Astrocyte of the hippocampus (primary cell): ENCODE results near the gene NUP35.
"Not testable (repeated sequence)": the region's sequence is repeated elsewhere in the genome, so short reads cannot be mapped to it uniquely, and the experiment has no call there.

Experiments used
- DNase-seq: peaks from one replicate; pipeline ENCODE4 v3.0.0; 2011; ENCODE audit warnings: low read depth, low spot score

NUP35 gene

DNA sequence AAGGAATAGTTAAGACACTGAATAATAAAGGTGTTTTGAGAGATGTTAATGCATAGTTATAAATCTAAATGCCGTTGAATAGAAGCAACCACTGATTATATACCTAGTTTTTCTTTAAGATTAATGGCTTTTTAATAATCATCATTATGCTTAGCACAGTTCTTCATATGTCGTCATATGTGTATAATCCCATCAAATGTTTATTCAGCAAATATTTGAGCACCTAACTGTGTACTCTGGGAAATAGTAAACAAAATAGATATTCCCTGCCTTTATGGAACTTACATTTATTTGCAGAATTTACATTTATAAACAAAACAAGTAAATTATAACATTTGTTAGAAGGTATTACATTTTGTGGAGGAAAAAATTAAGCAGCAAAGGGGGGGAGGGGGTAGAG is 9.8 kb downstream of the NUP35 start:
- no peak for DNase-seq

DNA sequence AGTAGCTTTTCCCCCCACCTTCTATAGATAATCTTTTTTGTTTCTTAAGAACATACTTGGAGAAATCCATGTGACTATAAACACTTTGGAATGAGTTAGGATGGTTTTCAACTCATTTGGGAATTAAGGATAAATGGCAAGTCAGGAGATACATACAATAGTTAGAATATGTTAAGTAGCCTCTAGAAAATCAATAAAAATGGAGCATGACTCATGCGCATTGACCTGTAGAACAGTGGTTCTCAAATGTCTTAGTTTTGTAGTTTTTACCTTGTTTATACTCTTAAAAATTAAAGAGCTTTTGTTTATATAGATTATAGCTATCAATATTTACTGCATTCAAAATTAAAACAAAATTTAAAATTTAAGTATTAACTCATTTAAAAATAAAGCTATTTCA is 24.7 kb downstream of the NUP35 start:
- no peak for DNase-seq

DNA sequence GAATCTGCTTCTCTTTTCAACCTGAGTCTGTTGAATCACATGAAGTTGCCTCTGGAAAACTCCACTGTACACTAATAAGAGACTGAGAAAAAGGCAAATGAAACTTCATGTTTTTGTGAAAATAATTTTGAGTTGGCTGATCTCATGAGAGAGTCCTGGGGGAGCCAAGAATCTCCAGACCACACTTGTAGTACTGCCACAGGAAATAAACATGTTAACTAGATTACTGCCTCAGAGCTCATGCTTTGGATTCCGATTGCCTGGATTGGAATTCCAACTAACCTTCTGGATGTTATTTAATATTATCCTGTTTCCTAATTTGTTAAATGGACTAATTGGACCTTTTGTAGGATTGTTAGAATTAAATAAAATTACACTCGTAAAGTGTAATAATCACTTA is 25.2 kb downstream of the NUP35 start:
- DNase-seq: peak; percentile 80

DNA sequence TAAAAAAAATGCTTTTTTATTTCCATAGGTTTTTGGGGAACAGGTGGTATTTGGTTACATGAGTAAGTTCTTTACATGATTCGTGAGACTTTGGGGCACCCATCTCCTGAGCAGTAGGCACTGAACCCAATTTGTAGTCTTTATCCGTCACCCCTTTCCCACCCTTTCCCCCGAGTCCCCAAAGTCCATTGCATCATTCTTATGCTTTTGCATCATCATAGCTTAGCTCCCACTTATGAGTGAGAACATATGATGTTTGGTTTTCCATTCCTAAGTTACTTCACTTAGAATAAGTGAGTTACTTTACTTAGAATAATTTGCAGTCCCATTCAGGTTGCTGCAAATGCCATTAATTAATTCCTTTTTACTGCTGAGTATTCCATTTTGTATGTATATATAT is 28.0 kb downstream of the NUP35 start:
- DNase-seq: not testable (repeated sequence)

DNA sequence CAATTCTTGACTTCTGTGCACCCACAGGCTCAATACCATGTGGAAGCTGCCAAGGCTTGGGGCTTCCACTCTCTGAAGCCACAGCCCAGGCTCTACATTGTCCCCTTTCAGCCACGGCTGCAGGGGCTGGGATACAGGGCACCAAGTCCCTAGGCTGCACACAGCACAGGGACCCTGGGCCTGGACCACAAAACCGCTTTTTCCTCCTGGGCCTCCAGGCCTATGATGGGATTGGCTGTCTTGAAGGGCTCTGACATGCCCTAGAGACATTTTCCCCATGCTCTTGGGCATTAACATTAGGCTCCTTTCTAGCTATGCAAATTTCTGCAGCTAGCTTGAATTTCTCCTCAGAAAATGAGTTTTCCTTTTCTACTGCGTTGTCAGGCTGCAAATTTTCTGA is 29.7 kb downstream of the NUP35 start:
- DNase-seq: no peak

DNA sequence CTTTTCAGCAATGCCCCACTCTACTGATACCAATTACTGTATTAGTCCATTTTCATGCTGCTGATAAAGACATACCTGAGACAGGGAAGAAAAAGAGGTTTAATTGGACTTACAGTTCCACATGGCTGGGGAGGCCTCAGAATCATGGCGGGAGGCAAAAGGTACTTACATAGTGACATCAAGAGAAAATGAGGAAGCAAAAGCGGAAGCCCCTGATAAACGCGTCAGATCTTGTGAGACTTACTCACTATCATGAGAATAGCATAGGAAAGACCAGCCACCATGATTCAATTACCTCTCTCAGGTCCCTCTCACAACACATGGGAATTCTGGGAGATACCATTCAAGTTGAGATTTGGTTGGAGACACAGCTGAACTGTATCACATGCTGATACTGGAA is 30.5 kb downstream of the NUP35 start:
- DNase-seq: not testable (repeated sequence)

DNA sequence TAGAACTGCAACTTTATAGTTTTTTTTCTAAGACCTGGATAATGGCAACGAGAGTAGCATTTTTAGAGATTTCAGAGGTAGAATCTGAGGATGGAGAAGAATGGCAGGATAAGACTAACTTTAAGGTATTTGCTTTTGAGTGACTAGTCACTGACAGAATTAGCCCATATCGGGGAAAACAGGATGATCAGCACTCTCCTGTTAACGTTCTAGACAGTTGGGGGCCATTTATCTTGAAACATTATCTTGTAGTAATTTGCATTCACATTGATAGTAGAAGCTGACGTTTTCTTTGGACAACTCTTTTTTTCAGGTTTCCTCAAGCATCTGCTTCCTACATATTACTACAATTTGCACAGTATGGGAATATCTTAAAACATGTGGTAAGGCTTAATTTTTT is 32.9 kb downstream of the NUP35 start:
- no peak for DNase-seq

DNA sequence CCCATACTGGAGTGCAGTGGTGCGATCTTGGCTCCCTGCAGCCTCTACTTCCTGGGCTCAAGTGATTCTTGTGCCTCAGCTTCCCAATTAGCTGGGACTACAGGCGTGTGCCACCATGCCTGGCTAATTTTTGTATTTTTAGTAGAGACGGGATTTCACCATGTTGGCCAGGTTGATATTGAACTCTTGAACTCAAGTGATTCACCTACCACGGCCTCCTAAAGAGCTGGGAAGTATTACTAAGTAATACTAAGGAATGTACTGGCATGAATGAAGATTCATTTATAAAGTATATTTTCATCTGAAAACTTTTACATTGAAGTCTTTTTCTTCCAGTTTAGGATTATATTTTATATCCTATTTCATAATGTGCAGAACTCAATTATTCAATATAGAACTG is 38.1 kb downstream of the NUP35 start:
- DNase-seq: peak; percentile 54

DNA sequence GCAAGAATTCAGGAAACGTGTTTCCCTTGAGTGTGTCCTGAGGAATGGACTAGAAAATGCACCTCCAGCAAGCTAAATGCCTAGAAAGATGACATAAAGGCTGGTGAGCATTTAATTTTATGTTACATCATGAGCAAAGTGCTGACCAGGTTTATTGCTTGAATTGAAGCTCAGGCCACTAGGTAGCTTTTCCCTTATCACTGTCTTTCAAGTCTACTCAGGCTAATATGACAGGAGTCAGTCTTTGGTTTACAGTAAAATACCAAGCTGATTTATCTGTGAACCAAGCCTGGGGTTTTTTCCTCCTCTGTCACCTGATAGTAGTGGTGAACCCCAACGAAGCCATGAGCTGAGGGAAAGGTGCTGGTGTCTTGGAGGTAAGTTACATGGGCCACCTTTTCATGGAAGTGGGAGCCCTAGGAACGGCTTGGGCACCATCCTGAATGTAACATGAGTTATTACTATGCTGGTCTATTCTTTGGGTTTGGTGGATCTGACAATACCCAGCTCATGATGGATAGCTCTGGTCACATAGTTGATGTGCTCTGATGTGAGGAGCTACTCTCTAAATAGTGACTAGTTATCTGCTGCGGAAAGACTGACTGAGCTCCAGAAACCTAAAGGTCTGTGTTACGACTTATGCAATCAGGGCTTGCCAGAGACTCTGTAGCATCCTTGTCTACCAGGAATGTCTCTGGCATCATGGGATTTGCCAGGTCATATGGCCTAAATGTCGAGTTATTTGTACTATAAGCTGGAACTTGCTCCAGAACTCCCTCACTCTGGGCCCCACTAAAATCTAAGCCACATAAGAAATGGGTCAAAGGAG is 39.8 kb downstream of the NUP35 start:
- DNase-seq: peak; percentile 11

DNA sequence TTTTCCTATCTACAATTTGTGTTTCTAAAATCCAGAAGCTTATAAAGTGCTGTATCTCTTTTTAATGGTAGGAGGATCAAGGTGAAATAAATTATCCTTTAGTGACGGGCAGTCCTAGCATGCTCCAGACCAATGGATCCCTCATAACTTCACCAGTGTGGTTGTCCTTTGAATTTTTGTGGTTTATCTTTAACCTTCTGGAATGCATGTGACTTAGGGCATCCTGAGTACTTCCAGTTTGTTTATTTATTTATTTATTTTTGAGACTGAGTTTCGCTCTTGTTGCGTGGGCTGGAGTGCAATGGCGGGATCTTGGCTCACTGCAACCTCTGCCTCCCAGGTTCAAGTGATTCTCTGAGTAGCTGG is 40.4 kb downstream of the NUP35 start:
- peak; percentile 56 for DNase-seq

DNA sequence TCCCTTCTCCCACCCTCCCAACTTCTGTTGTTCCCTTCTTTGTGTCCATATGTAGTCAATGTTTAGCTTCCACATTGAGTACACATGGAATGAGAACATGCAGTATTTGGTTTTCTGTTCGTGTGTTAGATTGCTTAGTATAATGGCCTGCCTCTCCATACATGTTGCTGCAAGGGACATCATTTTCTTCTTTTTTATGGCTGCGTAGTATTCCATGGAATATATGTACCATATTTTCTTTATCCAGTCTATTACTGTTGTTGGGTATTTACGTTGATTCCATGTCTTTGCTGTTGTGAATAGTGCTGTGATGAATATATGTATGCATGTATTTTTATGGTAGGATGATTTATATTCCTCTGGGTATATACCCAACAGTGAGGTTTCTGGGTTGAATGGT is 42.0 kb downstream of the NUP35 start:
- no peak for DNase-seq

DNA sequence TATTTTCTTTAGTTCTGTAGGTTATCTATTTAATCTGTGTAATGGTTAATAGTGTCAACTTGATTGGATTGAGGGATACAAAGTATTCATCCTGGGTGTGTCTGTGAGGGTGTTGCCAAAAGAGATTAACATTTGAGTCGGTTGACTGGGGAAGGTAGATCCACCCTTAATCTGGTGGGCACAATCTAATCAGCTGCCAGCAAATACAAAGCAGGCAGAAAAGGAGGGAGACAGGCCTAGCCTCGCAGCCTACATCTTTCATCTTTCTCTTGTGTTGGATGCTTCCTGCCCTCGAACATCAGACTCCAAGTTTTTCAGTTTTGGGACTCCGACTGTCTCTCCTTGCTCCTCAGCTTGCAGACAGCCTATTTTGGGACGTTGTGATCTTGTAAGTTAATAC is 42.7 kb downstream of the NUP35 start:
- not testable (repeated sequence) for DNase-seq

DNA sequence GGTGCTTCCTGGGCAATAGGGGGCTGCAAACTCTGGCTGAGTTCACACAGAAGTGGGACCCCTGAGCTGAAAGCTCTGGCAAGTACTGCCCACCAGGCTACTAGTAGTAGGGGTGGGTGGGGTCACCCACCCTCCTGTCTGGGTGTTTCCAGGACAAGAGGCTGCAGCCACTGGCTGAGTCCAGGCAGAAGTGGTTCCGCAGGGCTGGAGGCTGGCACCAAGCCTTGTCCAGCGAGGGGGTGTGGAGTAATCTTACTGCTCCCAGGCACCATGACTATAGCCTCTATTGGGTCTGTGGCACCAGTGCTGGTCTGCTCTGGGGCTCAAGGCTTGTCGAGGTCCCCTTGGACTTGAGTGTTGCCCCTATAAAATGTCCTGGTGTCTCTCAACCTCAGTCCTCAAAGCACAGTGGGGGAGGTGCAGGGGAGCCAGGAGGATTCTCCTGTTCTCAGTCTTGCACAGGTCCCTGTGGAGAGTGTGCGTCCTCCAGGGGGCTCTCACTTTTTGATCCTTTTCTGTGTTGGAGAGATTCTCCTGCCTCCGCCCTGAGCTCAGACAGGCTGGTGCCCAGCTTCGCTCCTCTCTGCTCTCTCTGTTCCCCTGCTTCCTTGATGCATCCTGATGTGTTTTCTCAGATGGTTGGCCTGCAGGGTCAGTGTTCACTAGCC is 48.1 kb downstream of the NUP35 start:
- DNase-seq: no peak

DNA sequence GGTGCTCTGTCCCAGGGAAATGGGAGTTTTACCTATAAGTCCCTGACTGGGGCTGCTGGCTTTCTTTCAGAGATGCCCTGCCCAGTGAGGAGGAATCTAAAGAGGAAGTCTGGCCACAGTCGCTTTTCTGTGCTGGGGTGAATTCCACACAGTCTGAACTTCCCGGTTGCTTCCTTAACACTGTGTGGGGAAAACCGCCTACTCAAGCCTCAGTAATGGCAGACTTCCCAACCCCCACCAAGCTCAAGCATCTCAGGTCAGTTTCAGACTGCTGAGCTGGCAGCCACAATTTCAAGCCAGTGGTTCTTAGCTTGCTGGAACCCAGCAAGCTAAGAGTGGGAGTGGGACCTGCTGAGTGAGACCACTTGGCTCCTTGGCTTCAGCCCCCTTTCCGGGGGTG is 54.9 kb downstream of the NUP35 start:
- DNase-seq: peak; percentile 55

DNA sequence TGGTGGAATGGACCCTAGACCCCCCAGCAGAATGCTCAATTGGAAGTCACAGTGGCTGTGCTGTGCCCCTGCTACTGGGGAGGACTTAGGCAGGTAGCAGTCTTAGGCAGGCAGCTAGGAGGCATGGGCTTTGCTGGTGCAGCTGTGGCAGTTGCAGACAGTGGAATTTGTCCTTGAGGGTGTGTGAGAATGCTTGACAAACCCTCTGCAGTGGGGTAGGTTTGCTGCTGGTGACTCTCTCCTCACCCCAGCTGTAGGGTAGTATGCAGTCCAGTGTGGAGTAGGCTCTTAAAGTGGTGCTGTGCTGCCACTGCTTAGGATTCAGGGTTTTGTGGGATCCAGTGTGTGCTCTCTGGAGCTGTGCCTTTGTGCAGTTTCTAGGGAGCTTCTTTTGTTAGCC is 61.3 kb downstream of the NUP35 start:
- no peak for DNase-seq

DNA sequence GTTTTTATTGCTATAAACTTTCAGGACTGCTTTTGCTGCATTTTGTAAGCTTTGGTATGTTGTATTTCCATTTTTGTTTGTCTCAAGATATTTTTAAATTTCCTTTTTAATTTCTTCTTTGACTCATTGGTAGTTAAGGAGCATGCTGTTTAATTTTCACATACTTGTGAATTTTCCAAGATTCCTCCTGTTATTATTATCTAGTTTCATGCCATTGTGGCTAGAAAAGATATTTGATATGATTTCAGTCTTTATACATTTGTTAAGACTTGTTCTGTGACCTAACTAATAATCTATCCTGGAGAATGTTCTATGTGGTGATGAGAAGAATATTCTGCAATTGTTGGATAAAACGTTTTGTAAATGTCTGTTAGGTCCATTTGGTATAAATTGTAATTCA is 62.1 kb downstream of the NUP35 start:
- DNase-seq: no peak

DNA sequence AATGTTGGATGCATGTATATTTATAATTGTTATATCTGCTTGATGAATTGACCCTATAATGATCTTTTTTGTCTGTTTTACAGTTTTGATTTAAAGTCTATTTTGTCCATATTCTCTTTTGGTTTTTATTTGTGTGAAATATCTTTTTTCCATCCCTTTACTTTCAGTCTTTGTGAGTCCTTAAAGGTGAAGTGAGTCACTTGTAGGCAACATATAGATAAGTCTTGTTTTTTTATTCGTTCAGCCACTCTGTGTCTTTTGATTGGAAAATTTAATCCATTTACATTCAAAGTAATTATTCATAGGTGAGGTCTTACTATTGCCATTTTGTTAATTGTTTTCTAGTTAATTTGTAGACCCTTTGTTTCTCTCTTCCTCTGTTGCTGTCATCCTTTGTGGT is 62.5 kb downstream of the NUP35 start:
- DNase-seq: no peak

DNA sequence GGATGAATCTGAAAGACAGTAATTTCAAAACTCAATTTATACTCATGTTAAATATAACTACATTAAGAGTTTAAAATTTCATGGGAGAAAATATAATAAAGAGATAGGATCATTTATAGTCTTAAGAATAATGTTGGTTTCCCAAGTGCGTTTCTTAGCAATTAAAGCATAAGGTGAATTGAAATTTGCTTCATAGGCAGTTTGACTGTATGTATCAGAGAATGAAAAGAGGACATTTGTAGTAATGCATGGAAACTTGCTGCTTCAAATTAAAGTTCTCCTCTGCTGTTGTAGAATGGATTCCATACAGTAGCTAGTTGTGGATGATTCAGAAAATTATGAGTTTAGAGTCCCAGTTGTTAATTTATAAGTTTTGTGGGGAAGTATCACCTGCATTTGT is 68.1 kb downstream of the NUP35 start:
- no peak for DNase-seq

DNA sequence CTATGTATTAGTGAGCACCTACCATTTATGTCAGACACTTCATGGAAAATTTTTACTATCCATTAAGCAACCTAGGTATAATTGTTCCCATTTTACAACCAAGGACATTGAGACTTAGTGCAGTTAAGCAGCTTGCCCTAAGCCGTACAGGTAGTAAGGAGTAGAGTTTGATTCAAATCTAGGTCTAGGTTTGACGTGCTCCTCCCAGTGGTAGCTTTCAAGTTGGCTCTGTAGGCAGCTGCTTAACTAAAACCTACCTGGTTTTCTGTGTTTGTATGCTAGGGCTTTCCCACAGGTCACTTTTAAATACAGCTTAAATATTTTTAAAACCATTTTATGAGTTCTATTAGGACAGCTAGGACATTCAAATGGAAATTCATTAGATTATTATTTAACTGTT is 69.7 kb downstream of the NUP35 start:
- DNase-seq: no peak

DNA sequence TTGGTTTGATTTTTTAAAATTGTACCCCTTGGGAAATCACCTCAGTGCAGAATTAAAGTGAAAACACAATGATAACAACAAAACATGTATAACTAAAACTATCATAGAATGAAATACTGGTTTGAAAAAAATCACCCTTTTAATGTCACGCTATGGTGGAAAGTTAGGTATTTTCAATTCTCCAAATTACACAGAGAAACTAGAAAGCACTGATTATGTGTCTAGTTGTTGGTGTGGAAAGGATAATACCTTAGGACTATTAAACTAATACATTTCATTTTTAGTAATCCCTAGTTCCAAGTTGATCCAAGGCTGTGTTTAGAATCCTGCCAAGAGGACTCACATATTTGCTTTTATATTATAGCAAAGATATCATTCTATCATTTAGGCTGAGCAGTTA is 71.2 kb downstream of the NUP35 start:
- DNase-seq: no peak

DNA sequence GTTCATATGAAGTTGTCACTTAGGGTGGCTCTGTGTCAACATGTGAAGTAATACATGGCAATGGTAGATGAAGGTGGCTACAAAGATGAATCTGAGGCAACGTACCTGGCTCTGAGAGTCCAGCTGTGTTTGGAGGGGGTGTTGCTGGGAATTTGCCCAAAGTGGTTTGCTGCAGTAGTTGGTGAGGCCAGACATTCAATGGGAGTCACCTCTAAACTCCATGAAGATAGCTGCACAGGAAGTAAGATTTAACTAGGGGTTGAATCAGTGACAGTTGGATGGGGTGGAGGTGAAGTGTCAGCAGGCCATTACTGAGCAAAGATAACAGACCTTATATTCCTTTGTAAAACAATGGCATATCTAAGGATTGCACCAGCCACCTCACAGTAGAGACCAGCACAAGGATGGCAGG is 71.8 kb downstream of the NUP35 start:
- no peak for DNase-seq

DNA sequence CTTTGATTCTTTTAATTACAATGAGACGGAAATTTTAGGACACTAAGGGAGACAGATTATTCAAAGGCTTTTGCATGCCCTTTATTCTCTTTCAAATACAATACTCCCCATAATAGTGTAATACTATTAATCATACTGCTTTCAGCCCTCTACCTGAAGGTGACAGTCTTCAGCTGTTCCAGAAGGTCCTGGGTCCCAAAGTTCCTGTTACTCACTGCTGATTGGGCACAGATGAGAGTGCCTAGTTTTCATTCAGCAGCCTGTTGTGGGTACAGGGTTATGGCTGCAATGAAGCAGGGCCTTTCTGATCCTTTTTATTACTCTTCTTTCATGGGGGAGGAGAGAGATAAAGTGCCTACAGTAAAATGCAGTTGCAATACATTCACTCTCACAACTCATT is 80.2 kb downstream of the NUP35 start:
- DNase-seq: no peak

DNA sequence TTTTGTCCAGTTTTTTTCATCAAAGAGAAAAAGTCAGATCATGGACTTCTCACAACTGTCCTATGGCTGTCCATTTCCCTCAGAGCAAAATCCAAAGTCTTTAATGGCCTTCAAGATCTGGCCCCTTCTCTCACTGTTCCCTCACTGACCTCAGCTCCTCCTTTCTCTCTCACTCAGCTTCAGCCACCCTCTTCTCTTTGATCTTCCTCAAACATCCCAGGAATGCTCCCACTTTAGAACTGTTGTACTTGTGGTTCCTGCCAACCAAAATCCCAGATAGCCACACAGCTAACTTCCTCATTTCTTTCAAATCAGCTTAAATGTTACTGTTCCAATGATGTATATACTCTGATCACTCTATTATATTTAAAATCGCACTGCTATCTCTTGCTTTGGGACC is 82.9 kb downstream of the NUP35 start:
- peak; percentile 93 for DNase-seq
